ENCODE data around the gene KCNMA1.

Gene KCNMA1

DNA sequence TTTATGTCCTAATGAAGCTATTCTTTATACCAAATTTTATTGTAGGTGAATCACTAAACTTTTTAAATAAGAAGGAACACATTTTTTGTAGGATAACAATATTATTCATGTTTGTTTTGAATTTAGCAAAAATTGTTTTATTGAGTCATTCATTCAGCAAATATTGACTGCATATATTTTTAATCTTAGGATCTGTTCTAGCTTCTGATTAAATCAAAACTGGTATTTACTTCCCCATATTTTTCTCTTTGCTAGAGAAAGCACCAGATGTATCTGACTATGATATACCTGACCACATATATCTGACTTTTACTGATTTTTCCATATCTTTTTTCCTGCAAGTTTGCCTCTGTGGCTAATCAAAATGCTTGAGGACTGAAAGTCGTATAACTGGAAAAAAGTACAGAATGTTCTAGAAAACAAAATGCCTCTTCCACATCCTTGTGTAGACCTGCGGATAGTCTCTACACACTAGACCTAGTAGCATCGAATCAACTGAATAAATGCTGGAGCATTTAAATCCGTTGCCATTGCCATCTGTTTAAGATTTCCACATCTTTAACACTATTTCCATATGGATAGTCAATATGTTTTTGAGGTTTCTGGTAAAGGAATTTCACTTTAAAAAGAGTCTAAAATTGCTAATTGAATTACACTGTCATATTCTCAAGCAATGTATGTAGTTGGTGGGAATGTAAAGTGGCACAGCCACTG, 594.7 kb downstream of the KCNMA1 start:
- Histone ChIP-seq H3K4me3 (ENCODE audit: insufficient read depth, low read length, poor library complexity, severe bottlenecking) (no peak overlapping the region), H3K79me2 (ENCODE audit: insufficient read depth, low read length) (no peaks in the 10 kb centered on the region), H3K4me2 (ENCODE audit: low read depth, low read length, poor library complexity, severe bottlenecking) (no peak overlapping the region), H3K27me3 (ENCODE audit: low read length) (no peaks in the 10 kb centered on the region), H3K9me3 (ENCODE audit: insufficient read depth, low read length) (no peaks in the 10 kb centered on the region), H3K9ac (ENCODE audit: low read length) (no peak overlapping the region), H3K27ac (ENCODE audit: low read depth, low read length) (no peak overlapping the region), H3K9me2 (replicated peaks; ENCODE audit: insufficient read depth, low read length) (no peaks in the 10 kb centered on the region), H3K36me3 (ENCODE audit: low read length) (no peaks in the 10 kb centered on the region), H2AFZ (ENCODE audit: low read depth, low read length, severe bottlenecking) (no peak overlapping the region), H4K20me1 (ENCODE audit: low read depth, low read length) (no peaks in the 10 kb centered on the region), H3F3A (ENCODE audit: insufficient read depth) (no peaks in the 10 kb centered on the region)
- TF ChIP-seq, protein P1, sequence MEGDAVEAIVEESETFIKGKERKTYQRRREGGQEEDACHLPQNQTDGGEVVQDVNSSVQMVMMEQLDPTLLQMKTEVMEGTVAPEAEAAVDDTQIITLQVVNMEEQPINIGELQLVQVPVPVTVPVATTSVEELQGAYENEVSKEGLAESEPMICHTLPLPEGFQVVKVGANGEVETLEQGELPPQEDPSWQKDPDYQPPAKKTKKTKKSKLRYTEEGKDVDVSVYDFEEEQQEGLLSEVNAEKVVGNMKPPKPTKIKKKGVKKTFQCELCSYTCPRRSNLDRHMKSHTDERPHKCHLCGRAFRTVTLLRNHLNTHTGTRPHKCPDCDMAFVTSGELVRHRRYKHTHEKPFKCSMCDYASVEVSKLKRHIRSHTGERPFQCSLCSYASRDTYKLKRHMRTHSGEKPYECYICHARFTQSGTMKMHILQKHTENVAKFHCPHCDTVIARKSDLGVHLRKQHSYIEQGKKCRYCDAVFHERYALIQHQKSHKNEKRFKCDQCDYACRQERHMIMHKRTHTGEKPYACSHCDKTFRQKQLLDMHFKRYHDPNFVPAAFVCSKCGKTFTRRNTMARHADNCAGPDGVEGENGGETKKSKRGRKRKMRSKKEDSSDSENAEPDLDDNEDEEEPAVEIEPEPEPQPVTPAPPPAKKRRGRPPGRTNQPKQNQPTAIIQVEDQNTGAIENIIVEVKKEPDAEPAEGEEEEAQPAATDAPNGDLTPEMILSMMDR (IDR thresholded peaks at IDR 0.05; ENCODE audit: insufficient read depth, low read length, poor library complexity, severe bottlenecking), result no peak

- Histone ChIP-seq H3F3A (ENCODE audit: insufficient read depth) (no peaks in the 10 kb centered on the region), H2AFZ (ENCODE audit: low read depth, low read length, severe bottlenecking) (no peak overlapping the region), H3K27me3 (ENCODE audit: low read length) (no peaks in the 10 kb centered on the region), H4K20me1 (ENCODE audit: low read depth, low read length) (no peaks in the 10 kb centered on the region), H3K9ac (ENCODE audit: low read length) (no peak overlapping the region), H3K9me2 (replicated peaks; ENCODE audit: insufficient read depth, low read length) (no peaks in the 10 kb centered on the region), H3K9me3 (ENCODE audit: insufficient read depth, low read length) (no peaks in the 10 kb centered on the region), H3K4me3 (ENCODE audit: insufficient read depth, low read length, poor library complexity, severe bottlenecking) (no peak overlapping the region), H3K36me3 (ENCODE audit: low read length) (no peaks in the 10 kb centered on the region), H3K27ac (ENCODE audit: low read depth, low read length) (no peak overlapping the region), H3K4me2 (ENCODE audit: low read depth, low read length, poor library complexity, severe bottlenecking) (no peak overlapping the region), H3K79me2 (ENCODE audit: insufficient read depth, low read length) (no peaks in the 10 kb centered on the region)
- no peak for TF ChIP-seq EZH2phosphoT487 (conservative IDR thresholded peaks at IDR 0.05; ENCODE audit: low read length)
- TF ChIP-seq, protein P1 (IDR thresholded peaks at IDR 0.05; ENCODE audit: insufficient read depth, low read length, poor library complexity, severe bottlenecking), result no peak
Measured at GRCh38 chr10:77041636-77042258, 595.9 kb downstream of the KCNMA1 start.

DNA sequence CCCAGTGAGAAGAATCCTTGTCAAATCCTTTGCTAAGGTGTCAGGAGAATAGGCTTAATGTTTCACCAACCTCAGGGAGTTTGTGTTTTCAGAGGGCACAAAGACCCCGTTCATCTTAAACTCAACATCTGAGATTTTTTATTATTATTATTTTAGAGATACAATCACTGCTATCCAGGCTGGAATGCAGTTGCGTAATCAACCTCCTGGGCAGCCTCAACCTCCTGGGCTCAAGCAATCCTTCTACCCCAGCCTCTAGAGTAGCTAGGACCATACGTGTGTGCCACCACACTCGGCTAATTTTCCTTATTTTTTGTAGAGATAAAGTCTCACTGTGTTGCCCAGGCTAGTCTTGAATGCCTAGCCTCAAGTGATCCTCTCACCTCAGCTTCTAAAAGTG, 599.2 kb downstream of the KCNMA1 start:
- no peak overlapping the region for H3K4me3 ChIP-seq (ENCODE audit: insufficient read depth, low read length, poor library complexity, severe bottlenecking)
- TF ChIP-seq EZH2phosphoT487 (conservative IDR thresholded peaks at IDR 0.05; ENCODE audit: low read length), result no peak
- H3F3A ChIP-seq (ENCODE audit: insufficient read depth), result no peaks in the 10 kb centered on the region
- H3K9me2 ChIP-seq (replicated peaks; ENCODE audit: insufficient read depth, low read length), result no peaks in the 10 kb centered on the region
- H3K79me2 ChIP-seq (ENCODE audit: insufficient read depth, low read length), result no peaks in the 10 kb centered on the region
- no peak overlapping the region for H3K27ac ChIP-seq (ENCODE audit: low read depth, low read length)
- no peak overlapping the region for H3K9ac ChIP-seq (ENCODE audit: low read length)
- H3K36me3 ChIP-seq (ENCODE audit: low read length), result no peaks in the 10 kb centered on the region
- H2AFZ ChIP-seq (ENCODE audit: low read depth, low read length, severe bottlenecking), result no peak overlapping the region
- H3K9me3 ChIP-seq (ENCODE audit: insufficient read depth, low read length), result no peaks in the 10 kb centered on the region
- no peaks in the 10 kb centered on the region for H4K20me1 ChIP-seq (ENCODE audit: low read depth, low read length)
- no peaks in the 10 kb centered on the region for H3K27me3 ChIP-seq (ENCODE audit: low read length)
- no peak overlapping the region for H3K4me2 ChIP-seq (ENCODE audit: low read depth, low read length, poor library complexity, severe bottlenecking)

DNA sequence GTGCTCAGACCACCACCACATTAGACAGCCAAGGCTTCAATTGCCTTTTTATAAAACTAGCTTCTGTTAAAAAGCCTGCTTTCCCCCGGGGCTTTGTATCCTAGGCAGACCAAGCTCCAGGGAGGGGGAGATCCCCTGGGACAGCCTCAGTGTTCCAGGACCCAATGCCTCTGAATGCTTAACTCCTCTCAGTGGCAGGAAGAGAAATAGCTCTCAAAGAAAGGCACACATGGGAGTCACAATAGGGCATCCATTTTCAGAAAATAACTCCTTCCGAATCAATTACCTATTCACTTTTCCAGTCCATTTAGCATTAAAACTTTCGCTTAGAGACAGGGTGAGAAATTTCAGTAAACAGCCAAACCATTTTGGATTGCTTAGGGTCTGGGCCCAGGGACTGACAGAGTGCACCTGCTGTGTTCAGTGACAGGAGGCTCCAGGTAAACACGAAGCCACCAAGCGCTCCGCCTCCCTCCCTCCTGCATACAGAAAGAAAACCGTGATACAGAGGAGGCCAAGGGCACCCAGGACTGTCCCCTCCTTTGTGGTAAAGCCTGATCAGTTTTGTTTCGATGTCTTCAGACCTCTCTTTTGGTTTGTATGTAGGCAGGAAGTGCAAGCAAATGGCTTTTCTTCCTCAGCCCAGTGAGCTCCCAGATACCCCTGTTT, 599.7 kb downstream of the KCNMA1 start:
- TF ChIP-seq, protein P1 (IDR thresholded peaks at IDR 0.05; ENCODE audit: insufficient read depth, low read length, poor library complexity, severe bottlenecking), result no peak
- no peak for TF ChIP-seq EZH2phosphoT487 (conservative IDR thresholded peaks at IDR 0.05; ENCODE audit: low read length)
- no peak overlapping the region for H3K27ac ChIP-seq (ENCODE audit: low read depth, low read length)

More for the DNA sequence above, 599.7 kb downstream of the KCNMA1 start:
- no peaks in the 10 kb centered on the region for H3K9me2 ChIP-seq (replicated peaks; ENCODE audit: insufficient read depth, low read length)
- no peak overlapping the region for H3K9ac ChIP-seq (ENCODE audit: low read length)
- no peaks in the 10 kb centered on the region for H3K36me3 ChIP-seq (ENCODE audit: low read length)
- no peaks in the 10 kb centered on the region for H4K20me1 ChIP-seq (ENCODE audit: low read depth, low read length)
- H3K4me2 ChIP-seq (ENCODE audit: low read depth, low read length, poor library complexity, severe bottlenecking), result no peak overlapping the region
- no peaks in the 10 kb centered on the region for H3K27me3 ChIP-seq (ENCODE audit: low read length)
- no peaks in the 10 kb centered on the region for H3K9me3 ChIP-seq (ENCODE audit: insufficient read depth, low read length)
- H3K79me2 ChIP-seq (ENCODE audit: insufficient read depth, low read length), result no peaks in the 10 kb centered on the region
- no peaks in the 10 kb centered on the region for H3F3A ChIP-seq (ENCODE audit: insufficient read depth)
- H3K4me3 ChIP-seq (ENCODE audit: insufficient read depth, low read length, poor library complexity, severe bottlenecking), result no peak overlapping the region
- no peak overlapping the region for H2AFZ ChIP-seq (ENCODE audit: low read depth, low read length, severe bottlenecking)

All from SU-DHL-6 (cell line).